ENCODE measurements around the gene ACRBP.

- TF ChIP-seq, protein P1, sequence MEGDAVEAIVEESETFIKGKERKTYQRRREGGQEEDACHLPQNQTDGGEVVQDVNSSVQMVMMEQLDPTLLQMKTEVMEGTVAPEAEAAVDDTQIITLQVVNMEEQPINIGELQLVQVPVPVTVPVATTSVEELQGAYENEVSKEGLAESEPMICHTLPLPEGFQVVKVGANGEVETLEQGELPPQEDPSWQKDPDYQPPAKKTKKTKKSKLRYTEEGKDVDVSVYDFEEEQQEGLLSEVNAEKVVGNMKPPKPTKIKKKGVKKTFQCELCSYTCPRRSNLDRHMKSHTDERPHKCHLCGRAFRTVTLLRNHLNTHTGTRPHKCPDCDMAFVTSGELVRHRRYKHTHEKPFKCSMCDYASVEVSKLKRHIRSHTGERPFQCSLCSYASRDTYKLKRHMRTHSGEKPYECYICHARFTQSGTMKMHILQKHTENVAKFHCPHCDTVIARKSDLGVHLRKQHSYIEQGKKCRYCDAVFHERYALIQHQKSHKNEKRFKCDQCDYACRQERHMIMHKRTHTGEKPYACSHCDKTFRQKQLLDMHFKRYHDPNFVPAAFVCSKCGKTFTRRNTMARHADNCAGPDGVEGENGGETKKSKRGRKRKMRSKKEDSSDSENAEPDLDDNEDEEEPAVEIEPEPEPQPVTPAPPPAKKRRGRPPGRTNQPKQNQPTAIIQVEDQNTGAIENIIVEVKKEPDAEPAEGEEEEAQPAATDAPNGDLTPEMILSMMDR (IDR thresholded peaks at IDR 0.05), result no peak
- peak in 2 of 4 donors; percentile 16 to 43 for TF ChIP-seq POLR2A (IDR thresholded peaks at IDR 0.05)
These were observed at the start of gene ACRBP for GRCh38 chr12:6647083-6647604.

Data from esophagus squamous epithelium (tissue), 4 donors.